DND-41 (cell line): ENCODE results near the gene FAAP100.

Source experiments
- ATAC-seq: fragments of 200-7000 bp; cut with Tn5 transposase; 3 replicates; pipeline ENCODE4 v1.9.1; 2021; ENCODE audit warnings: low read depth; ENCODE audit not compliant: insufficient read depth
- DNase-seq: peaks from one replicate; pipeline ENCODE4 v3.0.0-alpha.2; 2020
- H2AFZ ChIP-seq: 2 replicates; pipeline ENCODE4 v1.6.0; 2012; ENCODE audit warnings: low read depth, low read length
- H3K27ac ChIP-seq: 2 replicates; pipeline ENCODE4 v1.5.1; 2012; ENCODE audit warnings: low read length, inconsistent platforms
- H3K27me3 ChIP-seq: fragments of 200-600 bp; sonication (generic); 2 replicates; pipeline ENCODE4 v1.6.0; 2012; ENCODE audit warnings: low read length, mild to moderate bottlenecking, inconsistent platforms; ENCODE audit not compliant: insufficient read depth, poor library complexity
- H3K36me3 ChIP-seq: 2 replicates; pipeline ENCODE4 v1.5.1; 2012; ENCODE audit warnings: low read length, inconsistent platforms; ENCODE audit not compliant: insufficient read depth
- H3K4me1 ChIP-seq: 2 replicates; pipeline ENCODE4 v1.5.1; 2012; ENCODE audit warnings: mild to moderate bottlenecking, low read length; ENCODE audit not compliant: insufficient read depth
- H3K4me2 ChIP-seq: 2 replicates; pipeline ENCODE4 v1.6.0; 2012; ENCODE audit warnings: mild to moderate bottlenecking, moderate library complexity, low read length, inconsistent platforms; ENCODE audit not compliant: insufficient read depth
- H3K4me3 ChIP-seq, 2 experiments: fragments of 200-600 bp in 1 of 2; shearing (Covaris generic) in 1 of 2; 2 replicates each; pipeline ENCODE4 v1.5.1; 2012 to 2016; ENCODE audit warnings: inconsistent platforms in 2 of 2, low read length in 2 of 2, mild to moderate bottlenecking in 2 of 2, low read depth in 1 of 2, moderate library complexity in 1 of 2
- H3K79me2 ChIP-seq: 2 replicates; pipeline ENCODE4 v1.6.0; 2012; ENCODE audit warnings: low read length, inconsistent platforms; ENCODE audit not compliant: insufficient read depth
- H3K9ac ChIP-seq: 2 replicates; pipeline ENCODE4 v1.6.0; 2012; ENCODE audit warnings: low read depth, mild to moderate bottlenecking, inconsistent platforms, low read length, moderate library complexity
- H3K9me3 ChIP-seq: 2 replicates; pipeline ENCODE4 v1.5.1; 2012; ENCODE audit warnings: low read length, moderate library complexity, mild to moderate bottlenecking, inconsistent platforms; ENCODE audit not compliant: insufficient read depth, severe bottlenecking
- H4K20me1 ChIP-seq: 2 replicates; pipeline ENCODE4 v1.6.0; 2012; ENCODE audit warnings: low read length; ENCODE audit not compliant: insufficient read depth
- CTCF ChIP-seq: IDR thresholded peaks from 2 replicates; pipeline ENCODE4 v1.5.1; 2012; ENCODE audit warnings: borderline replicate concordance, low read length, moderate library complexity, mild to moderate bottlenecking; ENCODE audit not compliant: poor library complexity, severe bottlenecking; ENCODE audit errors: extremely low read depth
- EZH2 ChIP-seq: IDR thresholded peaks from 3 replicates; pipeline ENCODE4 v1.6.1; 2012; ENCODE audit warnings: borderline replicate concordance, low read depth, mild to moderate bottlenecking, moderate library complexity, low read length, inconsistent platforms; ENCODE audit not compliant: severe bottlenecking

FAAP100 gene

GRCh38 chr17:81492202-81492601, 60.0 kb downstream of the FAAP100 start:
- Histone ChIP-seq H3K4me1 (peaks cover 20% of the 10 kb centered on the region), H3K4me3 (no peak overlapping the region), H3K27ac (no peak overlapping the region), H3K27me3 (no peaks in the 10 kb centered on the region), H3K36me3 (no peaks in the 10 kb centered on the region; the same call in 1 of the 2 replicates), H3K9me3 (no peaks in the 10 kb centered on the region), H2AFZ (no peak overlapping the region), H4K20me1 (0 out of 2 replicates have a peak, but pooled peaks cover 5% of the 10 kb centered on the region), H3K9ac (no peak overlapping the region), H3K4me2 (no peak overlapping the region), H3K79me2 (peaks cover 10% of the 10 kb centered on the region)
- DNase-seq (no peak), ATAC-seq (no peak)
- TF ChIP-seq EZH2, result no peak
- TF ChIP-seq CTCF, result no peak

GRCh38 chr17:81491761-81492160, 60.4 kb downstream of the FAAP100 start:
- Histone ChIP-seq H3K79me2 (peaks cover 10% of the 10 kb centered on the region), H3K9ac (no peak overlapping the region), H4K20me1 (0 out of 2 replicates have a peak, but pooled peaks cover 5% of the 10 kb centered on the region), H3K4me2 (no peak overlapping the region), H3K27me3 (no peaks in the 10 kb centered on the region), H3K4me1 (peaks cover 24% of the 10 kb centered on the region), H3K27ac (no peak overlapping the region), H3K36me3 (no peaks in the 10 kb centered on the region; the same call in 1 of the 2 replicates), H3K9me3 (no peaks in the 10 kb centered on the region), H2AFZ (no peak overlapping the region), H3K4me3 (no peak overlapping the region)
- TF ChIP-seq EZH2, result no peak
- no peak for TF ChIP-seq CTCF
- DNase-seq (no peak), ATAC-seq (no peak)

GRCh38 chr17:81491181-81491581, 61.0 kb downstream of the FAAP100 start:
- no peak overlapping the region for H3K4me2 ChIP-seq
- no peak for DNase-seq
- no peak overlapping the region for H3K4me3 ChIP-seq

More at GRCh38 chr17:81491181-81491581, 61.0 kb downstream of the FAAP100 start:
- H3K27ac ChIP-seq, result no peak overlapping the region
- no peaks in the 10 kb centered on the region for H3K9me3 ChIP-seq
- peaks cover 30% of the 10 kb centered on the region for H3K4me1 ChIP-seq
- peaks cover 10% of the 10 kb centered on the region for H3K79me2 ChIP-seq
- H4K20me1 ChIP-seq, result 0 out of 2 replicates have a peak, but pooled peaks cover 5% of the 10 kb centered on the region
- H3K27me3 ChIP-seq, result no peaks in the 10 kb centered on the region
- H3K36me3 ChIP-seq, result no peaks in the 10 kb centered on the region; the same call in 1 of the 2 replicates
- no peak for ATAC-seq
- H3K9ac ChIP-seq, result no peak overlapping the region
- TF ChIP-seq CTCF (no peak), EZH2 (no peak)
- H2AFZ ChIP-seq, result no peak overlapping the region
